GM21786 (cell line): ENCODE results near the gene ARHGEF18.
"Not testable (repeated sequence)": the region's sequence is repeated elsewhere in the genome, so short reads cannot be mapped to it uniquely, and the experiment has no call there.

Experiments used
- ATAC-seq: cut with Tn5 transposase; IDR thresholded peaks from one replicate; pipeline ENCODE4 v1.9.1; 2021; ENCODE audit not compliant: unreplicated experiment

The ARHGEF18 gene

DNA sequence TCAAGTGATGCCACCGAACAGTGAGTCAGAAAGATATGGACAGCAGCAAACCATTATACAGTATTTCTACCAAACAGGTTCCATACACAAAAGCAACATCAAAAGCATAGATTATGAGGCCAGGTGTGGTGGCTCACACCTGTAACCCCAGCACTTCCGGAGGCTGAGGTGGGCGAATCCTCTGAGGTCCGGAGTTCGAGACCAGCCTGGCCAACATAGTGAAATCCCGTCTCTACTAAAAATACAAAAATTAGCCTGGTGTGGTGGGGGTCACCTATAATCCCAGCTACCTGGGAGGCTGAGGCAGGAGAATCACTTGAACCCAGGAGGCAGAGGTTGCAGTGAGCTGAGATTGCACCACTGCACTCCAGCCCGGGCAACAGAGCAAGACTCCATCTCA, 1.7 kb upstream of the ARHGEF18 start:
- not testable (repeated sequence) for ATAC-seq

GRCh38 chr19:7349231-7349591, 474 bp downstream of the ARHGEF18 start:
- ATAC-seq, result no peak

GRCh38 chr19:7349961-7350711, 1.4 kb downstream of the ARHGEF18 start:
- no peak for ATAC-seq

DNA sequence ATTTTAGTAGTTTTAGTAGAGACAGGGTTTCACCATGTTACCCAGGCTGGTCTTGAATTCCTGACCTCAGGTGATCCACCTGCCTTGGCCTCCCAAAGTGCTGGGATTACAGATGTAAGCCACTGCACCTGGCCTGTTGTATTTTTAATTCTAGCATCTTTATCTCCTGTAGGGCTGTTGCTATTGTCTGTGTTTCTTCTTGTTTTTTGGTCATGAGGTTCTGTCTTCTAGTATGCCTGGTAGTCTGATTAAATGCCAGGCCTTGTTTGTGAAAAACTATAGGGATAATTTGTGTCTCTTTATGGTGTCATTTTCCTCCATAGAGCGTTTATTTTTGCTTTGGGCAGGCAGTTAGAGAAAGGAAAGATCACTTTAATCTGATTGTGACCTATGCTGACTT, 3.1 kb downstream of the ARHGEF18 start:
- ATAC-seq, result no peak

- no peak for ATAC-seq
These were observed 6.5 kb downstream of the ARHGEF18 start for GRCh38 chr19:7355151-7355820.

GRCh38 chr19:7355871-7356270, 7.1 kb downstream of the ARHGEF18 start:
- no peak for ATAC-seq

DNA sequence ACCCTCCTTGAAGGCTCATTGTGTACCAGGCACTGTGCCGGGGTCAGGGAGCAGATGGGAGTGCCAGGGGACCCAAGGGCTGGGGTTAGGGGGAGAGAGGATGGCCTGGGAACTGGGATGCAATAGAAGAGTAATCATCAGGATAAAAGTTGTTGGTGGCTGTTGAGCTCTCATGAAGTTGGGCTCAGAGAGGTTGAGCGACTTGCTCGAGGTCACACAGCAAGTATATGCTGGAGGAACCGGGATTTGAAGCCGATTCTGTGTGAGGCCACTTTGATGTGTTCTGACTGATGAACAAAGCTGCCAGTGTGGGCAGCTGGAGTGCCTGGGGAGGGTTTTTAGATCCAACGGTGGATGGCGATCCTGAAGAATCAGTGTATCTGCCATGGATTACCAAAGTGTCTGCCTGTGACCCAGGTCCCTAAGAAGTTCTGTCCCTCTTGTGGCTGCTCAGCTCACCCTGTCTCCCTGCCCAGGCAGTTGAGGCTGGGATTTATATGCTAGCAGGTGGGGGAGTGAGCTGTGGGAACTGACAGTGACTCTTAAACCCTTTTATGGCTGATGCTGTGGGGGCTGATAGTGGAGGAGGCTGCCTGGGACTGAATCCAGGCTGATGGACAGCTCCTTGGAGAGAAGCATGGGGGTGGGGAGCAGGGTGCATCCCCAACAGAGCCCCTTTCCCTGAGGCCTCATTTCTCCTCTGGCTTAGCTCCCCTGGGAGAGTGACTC, 8.3 kb downstream of the ARHGEF18 start:
- ATAC-seq, result no peak

DNA sequence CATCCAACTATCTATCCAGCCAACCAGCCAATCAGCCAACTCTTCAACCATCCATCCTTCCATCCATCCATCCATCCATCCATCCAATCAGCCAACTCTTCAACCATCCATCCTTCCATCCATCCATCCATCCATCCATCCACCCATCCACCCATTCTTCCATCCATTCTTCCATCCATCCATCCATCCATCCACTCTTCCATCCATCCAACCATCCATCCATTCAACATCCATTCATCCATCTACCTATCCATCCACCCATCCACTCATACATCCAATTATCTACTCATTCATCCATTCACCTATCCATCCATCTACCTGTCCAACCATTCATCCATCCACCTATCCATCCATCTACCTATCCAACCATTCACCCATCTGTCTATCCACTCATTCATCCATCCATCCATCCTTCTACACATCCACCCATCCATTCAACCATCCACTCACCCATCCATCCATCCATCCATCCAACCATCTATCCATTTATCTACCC, 9.4 kb downstream of the ARHGEF18 start:
- no peak for ATAC-seq

- no peak for ATAC-seq
These were observed 11.8 kb downstream of the ARHGEF18 start for GRCh38 chr19:7360393-7360984.

GRCh38 chr19:7363225-7363624, 14.5 kb downstream of the ARHGEF18 start:
- no peak for ATAC-seq

DNA sequence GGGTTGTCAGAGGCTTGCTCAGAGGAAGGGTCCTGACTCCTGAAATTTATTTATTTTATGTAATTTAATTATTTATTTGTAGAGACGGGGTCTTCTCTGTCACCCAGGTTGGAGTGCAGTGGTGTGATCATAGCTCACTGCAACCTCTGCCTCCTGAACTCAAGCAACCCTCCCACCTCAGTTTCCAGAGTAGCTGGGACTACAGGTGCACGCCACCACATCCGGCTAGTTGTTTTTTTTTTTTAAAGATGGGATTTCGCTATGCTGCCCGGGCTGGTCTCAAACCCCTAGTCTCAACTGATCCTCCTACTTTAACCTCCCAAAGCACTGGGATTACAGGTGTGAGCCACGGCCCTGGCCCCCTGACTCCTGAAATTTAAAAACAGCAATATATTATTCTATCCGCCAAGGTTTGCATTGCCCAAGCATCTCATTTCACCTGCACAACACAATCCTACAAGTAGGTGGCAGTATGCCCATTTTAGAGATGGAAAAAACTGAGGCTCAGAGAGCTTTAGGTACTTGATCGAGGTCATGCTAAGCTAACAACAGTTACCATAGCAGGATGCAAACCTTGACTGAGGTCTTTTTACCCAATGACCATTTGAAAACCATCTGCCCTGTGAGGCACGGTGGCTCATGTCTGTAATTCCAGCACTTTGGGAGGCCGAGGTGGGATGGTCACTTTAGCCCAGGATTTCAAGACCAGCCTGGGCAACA, 18.1 kb downstream of the ARHGEF18 start:
- no peak for ATAC-seq

DNA sequence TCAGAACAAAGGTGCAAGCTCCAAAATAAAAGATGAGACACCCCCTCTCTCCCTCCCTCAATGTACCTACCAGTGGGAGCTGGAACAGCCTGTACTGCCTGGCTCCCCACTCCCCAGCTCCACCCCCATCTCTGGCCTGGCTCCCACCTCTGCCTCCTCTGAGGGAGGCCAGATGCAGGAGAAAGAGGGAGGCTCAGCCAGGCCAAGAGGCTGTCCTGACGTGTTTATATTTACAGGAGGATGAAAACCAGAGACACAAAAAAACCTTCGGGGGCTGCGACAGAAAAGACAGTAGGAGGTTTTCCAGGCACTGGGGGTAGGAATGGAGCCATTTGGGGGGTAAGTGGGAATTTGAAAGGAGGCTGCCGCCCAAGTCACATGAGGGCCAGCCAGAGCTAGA, 19.7 kb downstream of the ARHGEF18 start:
- ATAC-seq, result no peak

- not testable (repeated sequence) for ATAC-seq
These were observed 20.1 kb downstream of the ARHGEF18 start for GRCh38 chr19:7368866-7369265.

DNA sequence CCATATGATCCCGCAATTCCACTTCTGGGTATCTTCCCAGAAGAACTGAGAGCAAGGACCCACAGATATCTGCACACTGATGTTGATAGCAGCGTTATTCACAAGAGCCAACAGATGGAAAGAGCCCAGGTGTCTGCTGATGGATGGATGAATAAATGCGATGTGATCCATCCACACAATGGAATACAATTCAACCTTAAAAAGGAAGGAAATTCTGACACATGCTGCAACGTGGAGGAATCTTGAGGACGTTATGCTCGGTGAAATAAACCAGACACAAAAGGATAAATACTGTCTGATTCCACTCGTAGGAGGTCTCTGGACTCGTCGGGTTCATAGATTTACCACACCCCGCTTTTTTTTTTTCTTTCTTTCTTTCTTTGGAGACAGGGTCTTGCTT, 21.8 kb downstream of the ARHGEF18 start:
- ATAC-seq, result no peak

- ATAC-seq, result no peak
These were observed 22.3 kb downstream of the ARHGEF18 start for GRCh38 chr19:7371001-7371400.

DNA sequence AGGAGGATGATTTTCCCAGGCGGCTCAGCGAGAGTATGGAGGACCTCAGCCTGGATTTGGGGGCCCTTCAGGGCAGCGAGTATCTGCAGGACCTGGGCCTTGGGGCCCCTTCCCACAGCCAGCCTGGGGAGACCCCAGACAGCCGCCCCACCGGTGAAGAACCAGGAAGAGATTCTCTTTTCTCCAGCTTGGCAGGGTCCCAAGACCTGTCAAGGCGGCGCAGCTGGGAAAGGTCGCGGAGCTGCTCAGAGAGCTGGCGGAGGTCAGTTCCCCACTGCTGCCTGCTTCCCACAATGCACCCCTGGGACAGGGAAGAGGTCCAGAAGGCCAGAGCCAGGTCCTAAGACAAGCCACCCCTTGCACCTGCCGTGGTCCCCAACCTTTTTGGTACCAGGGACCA, 24.1 kb downstream of the ARHGEF18 start:
- no peak for ATAC-seq

GRCh38 chr19:7373862-7374261, 25.1 kb downstream of the ARHGEF18 start:
- ATAC-seq, result no peak

GRCh38 chr19:7376151-7376852, 27.6 kb downstream of the ARHGEF18 start:
- no peak for ATAC-seq

- ATAC-seq, result no peak
These were observed 28.5 kb downstream of the ARHGEF18 start for GRCh38 chr19:7377196-7377595.

- no peak for ATAC-seq
These were observed 32.3 kb downstream of the ARHGEF18 start for GRCh38 chr19:7381073-7381390.
